Prostate gland (tissue), 2 donors: ENCODE results near the gene TTC16. TPM values are rescaled to one million over a fixed set of nuclear protein-coding genes. Genes with fewer than 3 reads are reported as not detected.
A peak's percentile ranks its signal among the peaks of the same experiment; 100 is the strongest.

ENCODE experiments used
- DNase-seq: peaks from one replicate; pipeline ENCODE4 v3.0.0-alpha.2; 2019; ENCODE audit warnings: low spot score
- H3K27ac ChIP-seq, 2 donors: fragments of 200-600 bp; sonication (generic); 2 replicates each; pipeline ENCODE4 v1.5.1; 2017 to 2019
- H3K27me3 ChIP-seq: fragments of 200-600 bp; sonication (generic); replicated peaks from 2 replicates; pipeline ENCODE4 v1.5.1; 2019; ENCODE audit not compliant: insufficient read depth
- H3K36me3 ChIP-seq, 2 donors: fragments of 200-600 bp; sonication (generic); 1 replicate in 1 of 2; 2 replicates in 1 of 2; pipeline versions ENCODE4 v1.5.1 to v1.8.1; 2017 to 2019
- H3K4me1 ChIP-seq: fragments of 200-600 bp; sonication (generic); replicated peaks from 2 replicates; pipeline ENCODE4 v1.5.1; 2019
- H3K4me3 ChIP-seq, 2 donors: fragments of 200-600 bp; sonication (generic); 2 replicates each; pipeline ENCODE4 v1.5.1; 2017 to 2019
- H3K9me3 ChIP-seq: fragments of 200-600 bp; sonication (generic); 2 replicates; pipeline ENCODE4 v1.5.1; 2017
- CTCF ChIP-seq, 4 experiments: fragments of 200-600 bp in 2 of 4; fragments of 450-650 bp in 2 of 4; sonication (generic) in 2 of 4; IDR thresholded peaks; 1 replicate in 3 of 4; 2 replicates in 1 of 4; pipeline ENCODE4 v1.5.1; 2016 to 2019; ENCODE audit warnings: antibody characterized with exemption in 4 of 4, mild to moderate bottlenecking in 2 of 4, moderate library complexity in 2 of 4
- POLR2A ChIP-seq: fragments of 450-650 bp; IDR thresholded peaks from one replicate; pipeline ENCODE4 v1.6.1; 2016; ENCODE audit warnings: antibody characterized with exemption, mild to moderate bottlenecking
- POLR2AphosphoS5 ChIP-seq: sonication (generic); formaldehyde crosslinking; IDR thresholded peaks from one replicate; pipeline ENCODE4 v1.6.1; 2017; ENCODE audit warnings: antibody characterized with exemption
- WGBS: methylation state at CpG from one replicate; pipeline ENCODE4 v1.1.5; 2018; 5-methylcytosine and 5-hydroxymethylcytosine counted together
- intact Hi-C: fragments of 100-400 bp; cut with DNase I; formaldehyde crosslinking; loops from one replicate; pipeline ENCODE4 v1.14.2; 2022
- total RNA-seq, 2 donors: library from RNA; depleted of rRNA; stranded (reverse); fragments of >200 nt; gene quantifications; one replicate each; pipeline ENCODE4 v1.1.0, GENCODE V29; 2016

The TTC16 gene
- total RNA-seq, 2 donors from 2014 or later: 3.4 TPM; not detected in 1

- Histone ChIP-seq H3K36me3 (no peaks in the 10 kb centered on the region), H3K9me3 (no peaks in the 10 kb centered on the region), H3K4me3 (peak overlapping the region; percentile 32 to 44), H3K4me1 (peaks cover 5% of the 10 kb centered on the region), H3K27ac (peak overlapping the region; percentile 45 to 52), H3K27me3 (no peaks in the 10 kb centered on the region)
- TF ChIP-seq CTCF (IDR thresholded peaks at IDR 0.05) (no peak), POLR2A (no peak), POLR2AphosphoS5 (no peak)
- intact Hi-C loops: no loop called here
- no peak for DNase-seq
- WGBS: 1% methylated on average over 19 of the region's 19 CpGs
These were observed 55.8 kb downstream of the TTC16 start for GRCh38 chr9:127771570-127772189.

- Histone ChIP-seq H3K4me3 (no peak overlapping the region), H3K4me1 (peaks cover 5% of the 10 kb centered on the region), H3K27ac (no peak overlapping the region), H3K27me3 (no peaks in the 10 kb centered on the region), H3K36me3 (no peaks in the 10 kb centered on the region), H3K9me3 (no peaks in the 10 kb centered on the region)
- TF ChIP-seq POLR2AphosphoS5: no peak
- no peak for DNase-seq
- intact Hi-C loops: no loop called here
- 89% methylated on average over 5 of the region's 5 CpGs for WGBS
These were observed 56.7 kb downstream of the TTC16 start for GRCh38 chr9:127772603-127773002.

GRCh38 chr9:127773272-127773671, 57.4 kb downstream of the TTC16 start:
- H3K4me3 ChIP-seq: no peak overlapping the region
- intact Hi-C loops: no loop called here
- no peak for TF ChIP-seq CTCF (IDR thresholded peaks at IDR 0.05)
- no peak for TF ChIP-seq POLR2AphosphoS5
- TF ChIP-seq POLR2A: no peak

GRCh38 chr9:127773981-127774380, 58.1 kb downstream of the TTC16 start:
- WGBS: 84% methylated on average over 9 of the region's 10 CpGs
- TF ChIP-seq POLR2AphosphoS5: no peak
- no peak for TF ChIP-seq CTCF (IDR thresholded peaks at IDR 0.05)
- H3K4me3 ChIP-seq: no peak overlapping the region
- peaks cover 5% of the 10 kb centered on the region for H3K4me1 ChIP-seq
- H3K27ac ChIP-seq: no peak overlapping the region
- H3K9me3 ChIP-seq: no peaks in the 10 kb centered on the region
- H3K36me3 ChIP-seq: no peaks in the 10 kb centered on the region
- intact Hi-C loops: no loop called here
- no peaks in the 10 kb centered on the region for H3K27me3 ChIP-seq
- no peak for DNase-seq

More at GRCh38 chr9:127773272-127773671, 57.4 kb downstream of the TTC16 start:
- no peaks in the 10 kb centered on the region for H3K36me3 ChIP-seq
- H3K9me3 ChIP-seq: no peaks in the 10 kb centered on the region
- peaks cover 5% of the 10 kb centered on the region for H3K4me1 ChIP-seq
- H3K27me3 ChIP-seq: no peaks in the 10 kb centered on the region
- 85% methylated on average over 3 of the region's 3 CpGs for WGBS
- no peak for DNase-seq
- no peak overlapping the region for H3K27ac ChIP-seq

GRCh38 chr9:127776195-127776923, 60.5 kb downstream of the TTC16 start:
- Histone ChIP-seq H3K36me3 (no peaks in the 10 kb centered on the region), H3K27ac (no peak overlapping the region), H3K4me3 (no peak overlapping the region), H3K27me3 (no peaks in the 10 kb centered on the region), H3K4me1 (no peaks in the 10 kb centered on the region), H3K9me3 (no peaks in the 10 kb centered on the region)
- TF ChIP-seq POLR2AphosphoS5 (no peak), CTCF (IDR thresholded peaks at IDR 0.05) (no peak), POLR2A (no peak)
- intact Hi-C loops: no loop called here
- DNase-seq: no peak
- WGBS: 68% methylated on average over 15 of the region's 15 CpGs
